GM13976 (cell line): ENCODE data around the gene PARD3.
A peak's percentile ranks its signal among the peaks of the same experiment; 100 is the strongest.

ENCODE experiments used
- DNase-seq: peaks from one replicate; pipeline ENCODE4 v3.0.0; 2012; ENCODE audit warnings: low spot score
- CTCF ChIP-seq: IDR thresholded peaks from 2 replicates; pipeline ENCODE4 v1.5.1; 2012; ENCODE audit warnings: borderline replicate concordance, mild to moderate bottlenecking; ENCODE audit not compliant: insufficient read depth; ENCODE audit errors: extremely low read depth, missing control alignments, control extremely low read depth
- in situ Hi-C: fragments of 300-500 bp; cut with MboI; formaldehyde crosslinking; loops from one replicate; pipeline ENCODE4 v1.12.0; 2022; ENCODE audit warnings: low sequenced_read_pairs, mixed read lengths, inconsistent platforms; ENCODE audit not compliant: unreplicated experiment

The PARD3 gene

GRCh38 chr10:34674176-34674575 lies 140.9 kb downstream of the PARD3 start:
- TF ChIP-seq CTCF: no peak
- no peak for DNase-seq
- in situ Hi-C loops: loop anchor here (25.0 kb wide), 1 partner anchor 538 kb away; no protein-coding TSS in a partner anchor

GRCh38 chr10:34670081-34670480 lies 145.0 kb downstream of the PARD3 start:
- TF ChIP-seq CTCF: no peak
- DNase-seq: no peak
- in situ Hi-C loops: loop anchor here (25.0 kb wide), 1 partner anchor 542 kb away; no protein-coding TSS in a partner anchor

- in situ Hi-C loops: loop anchor here (25.0 kb wide), 1 partner anchor 543 kb away; no protein-coding TSS in a partner anchor
Measured at GRCh38 chr10:34669079-34669478, 146.0 kb downstream of the PARD3 start.

GRCh38 chr10:34667177-34667576 lies 147.9 kb downstream of the PARD3 start:
- no peak for DNase-seq
- in situ Hi-C loops: loop anchor here (25.0 kb wide), 1 partner anchor 545 kb away; no protein-coding TSS in a partner anchor
- no peak for TF ChIP-seq CTCF

More at GRCh38 chr10:34669079-34669478, 146.0 kb downstream of the PARD3 start:
- no peak for TF ChIP-seq CTCF
- DNase-seq: no peak

GRCh38 chr10:34666008-34666704 lies 148.9 kb downstream of the PARD3 start:
- TF ChIP-seq CTCF: peak; percentile 47
- in situ Hi-C loops: loop anchor here (25.0 kb wide), 1 partner anchor 546 kb away; no protein-coding TSS in a partner anchor
- peak; percentile 62 for DNase-seq

- DNase-seq: no peak
- in situ Hi-C loops: loop anchor here (25.0 kb wide), 1 partner anchor 548 kb away; no protein-coding TSS in a partner anchor
- no peak for TF ChIP-seq CTCF
Measured at GRCh38 chr10:34664706-34665105, 150.4 kb downstream of the PARD3 start.
